HG03439 (cell line): ENCODE results near the gene HS3ST3A1.

Experiments
- ATAC-seq: cut with Tn5 transposase; IDR thresholded peaks from one replicate; pipeline ENCODE4 v1.9.1; 2021; ENCODE audit warnings: mild to moderate bottlenecking, moderate library complexity; ENCODE audit not compliant: unreplicated experiment

HS3ST3A1 gene

GRCh38 chr17:13541032-13541480 lies 60.7 kb downstream of the HS3ST3A1 start:
- ATAC-seq = no peak

- no peak for ATAC-seq
These were observed 61.2 kb downstream of the HS3ST3A1 start for GRCh38 chr17:13540546-13540945.

- no peak for ATAC-seq
These were observed 62.3 kb downstream of the HS3ST3A1 start for GRCh38 chr17:13539421-13539820.

GRCh38 chr17:13538841-13539411 lies 62.8 kb downstream of the HS3ST3A1 start:
- ATAC-seq = no peak

GRCh38 chr17:13537871-13538643 lies 63.7 kb downstream of the HS3ST3A1 start:
- no peak for ATAC-seq

- no peak for ATAC-seq
These were observed 64.5 kb downstream of the HS3ST3A1 start for GRCh38 chr17:13537167-13537731.

GRCh38 chr17:13534946-13535345 lies 66.8 kb downstream of the HS3ST3A1 start:
- no peak for ATAC-seq

GRCh38 chr17:13531721-13532120 lies 70.0 kb downstream of the HS3ST3A1 start:
- ATAC-seq = no peak

- no peak for ATAC-seq
These were observed 75.9 kb downstream of the HS3ST3A1 start for GRCh38 chr17:13525876-13526275.

- no peak for ATAC-seq
These were observed 78.6 kb downstream of the HS3ST3A1 start for GRCh38 chr17:13523164-13523563.

- ATAC-seq = no peak
These were observed 79.0 kb downstream of the HS3ST3A1 start for GRCh38 chr17:13522749-13523148.

- ATAC-seq = no peak
These were observed 79.9 kb downstream of the HS3ST3A1 start for GRCh38 chr17:13521784-13522183.

- no peak for ATAC-seq
These were observed 80.7 kb downstream of the HS3ST3A1 start for GRCh38 chr17:13520899-13521572.

GRCh38 chr17:13518261-13519000 lies 83.3 kb downstream of the HS3ST3A1 start:
- no peak for ATAC-seq

- no peak for ATAC-seq
These were observed 88.7 kb downstream of the HS3ST3A1 start for GRCh38 chr17:13513039-13513405.

- no peak for ATAC-seq
These were observed 91.7 kb downstream of the HS3ST3A1 start for GRCh38 chr17:13510062-13510461.

- ATAC-seq = no peak
These were observed 92.2 kb downstream of the HS3ST3A1 start for GRCh38 chr17:13509527-13509926.

GRCh38 chr17:13508896-13509295 lies 92.8 kb downstream of the HS3ST3A1 start:
- ATAC-seq = no peak

GRCh38 chr17:13503526-13503925 lies 98.2 kb downstream of the HS3ST3A1 start:
- no peak for ATAC-seq

- no peak for ATAC-seq
These were observed 99.5 kb downstream of the HS3ST3A1 start for GRCh38 chr17:13502263-13502662.

- ATAC-seq = no peak
These were observed 100.8 kb downstream of the HS3ST3A1 start for GRCh38 chr17:13500947-13501346.
